Neural progenitor cell (in vitro differentiated cells): ENCODE measurements around the gene PPP1R36.

Experiments used
- CTCF ChIP-seq: fragments of 200-600 bp; sonication (generic); IDR thresholded peaks from 2 replicates; pipeline ENCODE4 v1.5.1; 2017; ENCODE audit warnings: antibody characterized with exemption, mild to moderate bottlenecking
- EZH2 ChIP-seq: fragments of 200-600 bp; sonication (generic); IDR thresholded peaks from 2 replicates; pipeline ENCODE4 v1.6.1; 2017; ENCODE audit warnings: antibody characterized with exemption, mild to moderate bottlenecking, moderate library complexity

- TF ChIP-seq CTCF (no peak), EZH2 (no peak)
Measured at GRCh38 chr14:64581817-64582216, 32.1 kb downstream of the PPP1R36 start.
